Keratinocyte (primary cell): Measurements from ENCODE around the gene RFTN1.

ENCODE experiments used
- CTCF ChIP-seq, 3 experiments: IDR thresholded peaks in 1 of 3; conservative IDR thresholded peaks in 1 of 3; optimal IDR thresholded peaks in 1 of 3; 2 replicates in 2 of 3; 3 replicates in 1 of 3; pipeline versions ENCODE3 to v1.5.1; 2011; ENCODE audit warnings: low read length in 3 of 3, mild to moderate bottlenecking in 3 of 3, moderate library complexity in 2 of 3, control low read depth in 1 of 3, inconsistent platforms in 1 of 3; ENCODE audit not compliant: insufficient read depth in 2 of 3; ENCODE audit errors: extremely low read depth in 1 of 3
- EZH2 ChIP-seq: IDR thresholded peaks from one replicate; pipeline ENCODE4 v1.6.1; 2012; ENCODE audit warnings: inconsistent platforms, mild to moderate bottlenecking, low read length, moderate library complexity

- TF ChIP-seq CTCF (optimal IDR thresholded peaks at IDR 0.05 in 1 of 3, IDR thresholded peaks at IDR 0.05 in 1 of 3, conservative IDR thresholded peaks at IDR 0.05 in 1 of 3; ENCODE audit: extremely low read depth in 1 of 3, insufficient read depth in 2 of 3, low read length in 3 of 3) (no peak), EZH2 (no peak)
Observed at GRCh38 chr3:16294844-16295243, 218.7 kb downstream of the RFTN1 start.
